MM.1S (cell line): ENCODE data around the gene FBXL20.

Experiments used
- DNase-seq: peaks from one replicate; pipeline ENCODE4 v3.0.0-alpha.2; 2015
- H2AFZ ChIP-seq: fragments of 300-600 bp; sonication (generic); 2 replicates; pipeline ENCODE4 v1.6.0; 2016; ENCODE audit warnings: antibody characterized with exemption, low read length
- H3F3A ChIP-seq: fragments of 300-600 bp; sonication (generic); 2 replicates; pipeline ENCODE4 v1.6.1; 2016; ENCODE audit warnings: mild to moderate bottlenecking, antibody characterized with exemption, low read length, moderate library complexity, mixed read lengths; ENCODE audit not compliant: insufficient read depth
- H3K27ac ChIP-seq: fragments of 300-600 bp; sonication (generic); 2 replicates; pipeline ENCODE4 v1.5.1; 2016; ENCODE audit warnings: mild to moderate bottlenecking, low read length
- H3K27me3 ChIP-seq: fragments of 300-600 bp; sonication (generic); replicated peaks from 2 replicates; pipeline ENCODE4 v1.6.0; 2016; ENCODE audit warnings: low read length; ENCODE audit not compliant: insufficient read depth
- H3K36me3 ChIP-seq: fragments of 300-600 bp; sonication (generic); replicated peaks from 2 replicates; pipeline ENCODE4 v1.6.1; 2016; ENCODE audit warnings: mild to moderate bottlenecking, low read length, mixed read lengths; ENCODE audit not compliant: insufficient read depth
- H3K4me1 ChIP-seq: fragments of 300-600 bp; sonication (generic); 2 replicates; pipeline ENCODE4 v1.6.1; 2016; ENCODE audit warnings: low read length, mixed read lengths
- H3K4me2 ChIP-seq: fragments of 300-600 bp; sonication (generic); 2 replicates; pipeline ENCODE4 v1.6.0; 2016; ENCODE audit warnings: low read depth, low read length
- H3K4me3 ChIP-seq: fragments of 300-600 bp; sonication (generic); 2 replicates; pipeline ENCODE4 v1.5.1; 2016; ENCODE audit warnings: low read length, mixed read lengths
- H3K79me2 ChIP-seq: fragments of 300-600 bp; sonication (generic); 2 replicates; pipeline ENCODE4 v1.6.1; 2016; ENCODE audit warnings: mixed run types, low read length, mixed read lengths
- H3K9ac ChIP-seq: fragments of 300-600 bp; sonication (generic); 2 replicates; pipeline ENCODE4 v1.6.1; 2016; ENCODE audit warnings: low read length, mixed read lengths
- H3K9me2 ChIP-seq: fragments of 300-600 bp; sonication (generic); replicated peaks from 2 replicates; pipeline ENCODE4 v1.6.1; 2016; ENCODE audit warnings: mild to moderate bottlenecking, low read length, mixed read lengths; ENCODE audit not compliant: insufficient read depth
- H3K9me3 ChIP-seq: fragments of 300-600 bp; sonication (generic); replicated peaks from 2 replicates; pipeline ENCODE4 v1.6.1; 2016; ENCODE audit warnings: mild to moderate bottlenecking, low read length, mixed read lengths; ENCODE audit not compliant: insufficient read depth
- H4K20me1 ChIP-seq: fragments of 300-600 bp; sonication (generic); 2 replicates; pipeline ENCODE4 v1.6.1; 2016; ENCODE audit warnings: mild to moderate bottlenecking, low read length, moderate library complexity, mixed read lengths; ENCODE audit not compliant: insufficient read depth
- CTCF ChIP-seq: fragments of 300-600 bp; sonication (generic); IDR thresholded peaks from 2 replicates; pipeline ENCODE4 v1.5.1; 2016; ENCODE audit warnings: antibody characterized with exemption, low read length, mixed read lengths
- EZH2 ChIP-seq: fragments of 300-600 bp; sonication (generic); optimal IDR thresholded peaks from 2 replicates; pipeline ENCODE3; 2017; ENCODE audit warnings: low read depth, mild to moderate bottlenecking, antibody characterized with exemption, low read length, mixed read lengths
- EZH2phosphoT487 ChIP-seq: fragments of 300-600 bp; sonication (generic); IDR thresholded peaks from 2 replicates; pipeline ENCODE4 v1.6.1; 2018; ENCODE audit warnings: antibody characterized with exemption, low read length

FBXL20 gene

GRCh38 chr17:39244016-39244599, 157.3 kb downstream of the FBXL20 start:
- Histone ChIP-seq H2AFZ (no peak overlapping the region), H3K4me1 (0 out of 2 replicates have a peak, but pooled peaks cover 4% of the 10 kb centered on the region), H3K4me2 (no peak overlapping the region), H3K9ac (no peak overlapping the region), H3K4me3 (no peak overlapping the region), H3K27me3 (no peaks in the 10 kb centered on the region), H4K20me1 (no peaks in the 10 kb centered on the region), H3K79me2 (no peaks in the 10 kb centered on the region), H3K36me3 (no peaks in the 10 kb centered on the region), H3K9me3 (no peaks in the 10 kb centered on the region), H3K9me2 (no peaks in the 10 kb centered on the region), H3K27ac (no peak overlapping the region), H3F3A (no peaks in the 10 kb centered on the region)
- TF ChIP-seq EZH2phosphoT487 (no peak), CTCF (no peak), EZH2 (no peak)
- no peak for DNase-seq

DNA sequence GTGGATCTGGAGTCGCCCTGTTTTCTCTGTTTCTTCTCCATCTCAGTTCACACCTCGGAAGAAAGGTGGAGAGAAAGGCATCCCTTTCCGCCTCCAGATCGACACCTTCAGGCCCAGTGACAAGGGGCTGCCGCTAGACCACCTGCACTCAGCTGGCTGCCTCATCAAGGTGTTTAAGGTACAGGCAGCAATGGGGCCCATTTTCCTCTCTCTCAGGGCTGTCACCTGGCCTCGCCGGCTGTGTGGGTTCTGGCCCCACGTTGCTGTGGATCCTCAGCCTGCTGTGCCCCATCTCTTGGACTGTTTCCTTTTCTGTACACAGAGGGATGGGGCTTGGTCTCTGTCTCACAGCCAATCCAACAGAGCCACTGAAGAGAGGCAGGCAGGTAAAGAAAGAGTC, 158.3 kb downstream of the FBXL20 start:
- no peaks in the 10 kb centered on the region for H4K20me1 ChIP-seq
- no peak overlapping the region for H2AFZ ChIP-seq
- H3K9ac ChIP-seq, result no peak overlapping the region
- TF ChIP-seq EZH2 (no peak), CTCF (no peak), EZH2phosphoT487 (no peak)
- H3K27me3 ChIP-seq, result no peaks in the 10 kb centered on the region
- H3K4me3 ChIP-seq, result no peak overlapping the region
- no peak for DNase-seq
- no peaks in the 10 kb centered on the region for H3K36me3 ChIP-seq
- H3F3A ChIP-seq, result no peaks in the 10 kb centered on the region
- no peaks in the 10 kb centered on the region for H3K9me3 ChIP-seq
- no peaks in the 10 kb centered on the region for H3K79me2 ChIP-seq
- H3K9me2 ChIP-seq, result no peaks in the 10 kb centered on the region
- H3K27ac ChIP-seq, result no peak overlapping the region
- 0 out of 2 replicates have a peak, but pooled peaks cover 4% of the 10 kb centered on the region for H3K4me1 ChIP-seq
- no peak overlapping the region for H3K4me2 ChIP-seq

DNA sequence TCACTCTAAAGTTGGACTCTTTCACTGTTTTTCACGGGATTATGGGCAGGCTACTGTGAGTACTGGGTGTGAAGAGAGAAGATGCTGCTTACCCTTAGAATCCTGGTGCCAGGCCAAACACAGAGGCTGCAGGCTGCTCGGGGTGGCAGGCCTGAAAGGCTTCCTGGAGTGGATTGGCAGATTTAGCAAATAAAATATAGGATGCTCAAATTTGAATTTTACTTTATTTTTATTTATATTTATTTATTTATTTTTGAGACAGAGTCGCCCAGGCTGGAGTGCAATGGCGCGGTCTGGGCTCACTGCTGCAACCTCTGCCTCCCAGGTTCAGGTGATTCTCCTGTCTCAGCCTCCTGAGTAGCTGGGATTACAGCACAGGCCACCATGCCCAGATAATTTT, 160.8 kb downstream of the FBXL20 start:
- Histone ChIP-seq H4K20me1 (no peaks in the 10 kb centered on the region), H3K36me3 (no peaks in the 10 kb centered on the region), H3F3A (no peaks in the 10 kb centered on the region), H3K79me2 (no peaks in the 10 kb centered on the region), H3K4me1 (0 out of 2 replicates have a peak, but pooled peaks cover 4% of the 10 kb centered on the region), H3K9me3 (no peaks in the 10 kb centered on the region), H3K9ac (no peak overlapping the region), H3K27me3 (no peaks in the 10 kb centered on the region), H3K4me3 (no peak overlapping the region), H3K4me2 (no peak overlapping the region), H2AFZ (no peak overlapping the region), H3K9me2 (no peaks in the 10 kb centered on the region), H3K27ac (no peak overlapping the region)
- no peak for DNase-seq
- no peak for TF ChIP-seq CTCF
- no peak for TF ChIP-seq EZH2phosphoT487
- TF ChIP-seq EZH2, result no peak
